Neural crest cell (in vitro differentiated cells): Measurements from ENCODE around the gene XRCC1. TPM values are rescaled to one million over a fixed set of nuclear protein-coding genes. Genes with fewer than 3 reads are reported as not detected.

ENCODE experiments used
- DNase-seq: peaks from one replicate; pipeline ENCODE4 v3.0.0; 2021; ENCODE audit warnings: low read depth, mixed read lengths, low spot score
- H3K27ac Mint-ChIP-seq: one replicate; pipeline ENCODE4 v1.8.0; 2021; ENCODE audit warnings: mild to moderate bottlenecking, mixed read lengths; ENCODE audit not compliant: unreplicated experiment
- H3K27me3 Mint-ChIP-seq: 2 replicates; pipeline ENCODE4 v1.8.0; 2021; ENCODE audit warnings: low read depth, mild to moderate bottlenecking, mixed read lengths
- H3K36me3 Mint-ChIP-seq: 2 replicates; pipeline ENCODE4 v1.8.0; 2021; ENCODE audit warnings: low read depth, mild to moderate bottlenecking, mixed read lengths
- H3K4me1 Mint-ChIP-seq: 2 replicates; pipeline ENCODE4 v1.8.0; 2021; ENCODE audit warnings: mixed read lengths
- H3K4me3 Mint-ChIP-seq: one replicate; pipeline ENCODE4 v1.8.0; 2021; ENCODE audit warnings: mild to moderate bottlenecking, mixed read lengths
- H3K9me3 Mint-ChIP-seq: 2 replicates; pipeline ENCODE4 v1.8.0; 2021; ENCODE audit warnings: mixed read lengths
- CTCF ChIP-seq: fragments of 200-600 bp; sonication (generic); conservative IDR thresholded peaks from 2 replicates; pipeline ENCODE4 v1.5.0; 2021; ENCODE audit warnings: antibody characterized with exemption, mild to moderate bottlenecking
- total RNA-seq: library from RNA; stranded (reverse); gene quantifications from 2 replicates; pipeline ENCODE4 v1.2.1, GENCODE V29; 2021

The XRCC1 gene
- total RNA-seq, 1 donor from 2014 or later, result 79.4 TPM

- Mint-ChIP-seq H3K27me3 (no peaks in the 10 kb centered on the region), H3K4me3 (peak overlapping the region; percentile 69), H3K9me3 (no peaks in the 10 kb centered on the region), H3K36me3 (no peaks in the 10 kb centered on the region), H3K4me1 (peaks cover 59% of the 10 kb centered on the region), H3K27ac (peak overlapping the region; percentile 97)
- no peak for TF ChIP-seq CTCF
- DNase-seq, result no peak
Measured at GRCh38 chr19:43575955-43576878, 890 bp upstream of the XRCC1 start.

GRCh38 chr19:43574424-43575155, 737 bp downstream of the XRCC1 start:
- Mint-ChIP-seq H3K27ac (peak overlapping the region; percentile 89), H3K9me3 (no peaks in the 10 kb centered on the region), H3K4me1 (peaks cover 55% of the 10 kb centered on the region), H3K4me3 (peak overlapping the region; percentile 94), H3K27me3 (no peaks in the 10 kb centered on the region), H3K36me3 (no peaks in the 10 kb centered on the region)
- TF ChIP-seq CTCF, result no peak
- DNase-seq, result no peak

- no peaks in the 10 kb centered on the region for H3K36me3 Mint-ChIP-seq
- no peaks in the 10 kb centered on the region for H3K9me3 Mint-ChIP-seq
- peaks cover 44% of the 10 kb centered on the region for H3K4me1 Mint-ChIP-seq
- no peaks in the 10 kb centered on the region for H3K27me3 Mint-ChIP-seq
- no peak for TF ChIP-seq CTCF
- peak overlapping the region; percentile 60 for H3K4me3 Mint-ChIP-seq
- no peak for DNase-seq
- peak overlapping the region; percentile 54 for H3K27ac Mint-ChIP-seq
Measured at GRCh38 chr19:43572171-43572588, 3.1 kb downstream of the XRCC1 start.

GRCh38 chr19:43570174-43570791, 5.0 kb downstream of the XRCC1 start:
- Mint-ChIP-seq H3K4me3 (peak overlapping the region; percentile 52), H3K4me1 (peaks cover 30% of the 10 kb centered on the region), H3K27me3 (no peaks in the 10 kb centered on the region), H3K27ac (no peak overlapping the region), H3K36me3 (peaks cover 2% of the 10 kb centered on the region), H3K9me3 (no peaks in the 10 kb centered on the region)
- no peak for DNase-seq
- TF ChIP-seq CTCF, result no peak

GRCh38 chr19:43569657-43570056, 5.7 kb downstream of the XRCC1 start:
- H3K4me1 Mint-ChIP-seq, result peaks cover 24% of the 10 kb centered on the region

More at GRCh38 chr19:43569657-43570056, 5.7 kb downstream of the XRCC1 start:
- H3K27ac Mint-ChIP-seq, result no peak overlapping the region
- peaks cover 2% of the 10 kb centered on the region for H3K36me3 Mint-ChIP-seq
- no peaks in the 10 kb centered on the region for H3K9me3 Mint-ChIP-seq
- H3K4me3 Mint-ChIP-seq, result no peak overlapping the region
- H3K27me3 Mint-ChIP-seq, result no peaks in the 10 kb centered on the region
- TF ChIP-seq CTCF, result no peak
- DNase-seq, result no peak
